GM18861 (cell line): ENCODE data around the gene FTCDNL1.

Experiments used
- ATAC-seq: cut with Tn5 transposase; IDR thresholded peaks from one replicate; pipeline ENCODE4 v1.9.1; 2021; ENCODE audit not compliant: unreplicated experiment

The FTCDNL1 gene

DNA sequence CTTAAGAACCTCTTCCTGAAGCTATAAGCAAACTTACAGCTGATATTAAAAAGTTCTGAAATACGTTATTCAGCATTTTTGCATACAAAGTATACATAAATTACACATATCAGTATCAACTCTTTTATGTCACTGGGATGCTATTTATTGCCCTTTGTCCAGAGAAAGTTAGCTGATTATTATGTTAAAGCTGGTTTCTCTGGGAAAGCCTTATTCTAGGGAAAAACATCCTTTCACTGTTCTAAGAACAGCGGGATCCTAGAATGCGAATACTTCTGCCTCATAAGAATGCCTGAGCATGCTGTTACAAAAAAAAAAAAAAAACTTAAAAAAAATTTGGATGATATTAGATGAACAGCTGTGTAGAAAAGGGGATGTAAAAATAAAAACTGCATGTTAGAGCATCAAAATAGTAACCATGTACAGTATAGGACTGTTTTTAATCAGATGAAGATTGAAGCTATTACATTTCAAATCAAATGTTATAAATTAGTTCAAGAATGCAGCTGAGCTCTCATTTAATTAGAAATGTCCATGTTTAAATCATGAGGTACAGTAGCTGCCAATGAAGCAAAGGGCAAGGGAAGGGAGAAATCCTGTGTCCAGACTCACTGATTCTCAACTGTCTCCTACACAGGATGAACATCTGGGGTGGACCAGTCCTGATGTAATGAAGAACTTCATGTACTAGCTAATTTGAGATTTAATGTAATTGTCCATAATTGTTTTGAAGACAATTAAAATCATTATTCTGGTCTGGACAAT is 8.2 kb downstream of the FTCDNL1 start:
- no peak for ATAC-seq

DNA sequence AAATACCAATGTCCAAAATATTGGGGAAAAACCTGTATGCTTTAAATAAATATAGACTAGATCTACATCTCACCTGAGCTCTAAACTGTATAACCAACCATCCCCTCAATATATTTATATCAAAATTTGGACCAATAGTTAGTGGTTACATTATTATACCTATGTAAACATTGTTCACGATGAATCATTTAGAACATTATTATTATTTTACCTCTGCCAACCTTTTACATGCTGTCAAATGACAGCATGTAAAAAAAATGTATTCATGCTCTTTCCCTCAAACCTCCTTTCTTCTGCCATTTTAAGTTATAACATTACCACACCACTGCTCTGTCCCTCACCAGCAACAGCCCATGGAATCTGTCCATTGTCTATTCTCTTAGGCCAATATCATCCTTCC is 9.6 kb downstream of the FTCDNL1 start:
- no peak for ATAC-seq

DNA sequence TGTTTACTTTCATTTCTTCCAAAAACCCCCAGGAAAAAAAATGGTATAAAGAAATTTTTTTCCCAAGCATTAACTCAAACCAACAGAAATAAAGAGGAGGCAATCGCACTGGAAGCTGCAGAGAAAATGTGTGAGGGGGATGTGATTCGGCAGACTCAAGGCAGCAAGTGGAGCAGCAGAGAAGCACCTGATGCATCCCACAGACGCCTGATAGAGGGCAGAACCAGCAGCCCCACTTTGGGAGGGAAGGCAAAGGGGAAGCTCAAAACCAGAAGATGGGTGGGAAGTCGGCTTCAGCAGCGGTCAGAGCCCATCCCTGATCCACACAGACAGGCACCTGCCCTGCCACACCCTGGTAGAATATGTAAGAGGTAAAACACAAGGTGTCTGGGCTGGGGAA is 12.6 kb downstream of the FTCDNL1 start:
- ATAC-seq, result no peak

DNA sequence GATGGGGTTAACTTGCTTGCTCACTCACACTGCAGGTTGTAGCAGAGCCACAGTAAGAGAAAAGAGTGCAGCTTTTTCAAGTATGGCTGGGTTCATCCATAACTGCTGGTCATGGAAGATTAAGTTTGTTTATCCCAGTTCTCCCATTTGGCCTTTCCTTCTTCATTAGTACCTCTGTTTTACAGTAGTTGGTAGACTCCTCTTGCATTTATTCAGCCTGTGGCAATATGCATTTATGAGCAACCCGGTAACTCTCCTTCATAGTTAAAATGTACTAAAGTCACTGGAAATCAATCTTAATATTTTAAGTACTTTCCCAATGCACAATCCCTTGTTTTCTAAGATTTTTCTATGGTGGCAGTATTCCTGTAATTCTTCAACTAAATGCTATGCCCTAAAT is 14.0 kb downstream of the FTCDNL1 start:
- ATAC-seq, result no peak

DNA sequence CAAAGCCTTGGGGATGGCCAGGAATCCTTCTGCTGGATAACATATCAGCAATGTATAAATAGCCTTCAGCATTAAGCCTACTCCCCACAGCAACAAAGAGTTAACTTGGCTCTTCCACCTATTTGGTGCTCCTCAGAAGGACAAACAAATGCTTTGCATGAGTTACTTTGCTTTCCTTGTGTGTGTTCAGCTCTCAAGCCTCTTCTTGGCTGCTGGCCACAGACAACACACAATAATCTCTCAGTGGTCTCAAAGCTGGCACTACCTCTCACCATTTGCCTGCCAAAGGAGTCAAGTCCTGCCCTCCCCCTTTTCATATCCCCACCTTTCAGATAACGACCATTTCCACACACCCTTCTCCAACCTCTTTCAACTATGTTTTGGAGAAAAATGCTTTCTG is 17.5 kb downstream of the FTCDNL1 start:
- no peak for ATAC-seq

DNA sequence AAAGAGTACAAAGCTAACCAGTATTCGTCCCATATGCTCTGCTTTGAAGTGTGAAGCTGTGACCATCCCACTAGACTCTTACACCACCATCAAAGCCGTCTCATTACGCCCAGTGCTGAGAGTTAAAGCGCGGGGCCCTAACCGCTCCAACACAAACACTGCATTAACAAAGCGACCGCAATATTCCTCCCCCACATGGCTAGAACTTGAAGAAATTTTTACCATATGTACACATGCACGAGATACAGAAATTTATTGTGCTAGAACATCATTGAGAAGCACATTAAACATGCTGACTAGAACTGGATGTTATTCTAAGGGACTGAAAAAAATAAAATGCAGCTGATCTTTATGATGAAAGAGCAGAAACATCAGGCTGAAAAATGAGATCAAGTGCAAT is 20.5 kb downstream of the FTCDNL1 start:
- ATAC-seq, result no peak

DNA sequence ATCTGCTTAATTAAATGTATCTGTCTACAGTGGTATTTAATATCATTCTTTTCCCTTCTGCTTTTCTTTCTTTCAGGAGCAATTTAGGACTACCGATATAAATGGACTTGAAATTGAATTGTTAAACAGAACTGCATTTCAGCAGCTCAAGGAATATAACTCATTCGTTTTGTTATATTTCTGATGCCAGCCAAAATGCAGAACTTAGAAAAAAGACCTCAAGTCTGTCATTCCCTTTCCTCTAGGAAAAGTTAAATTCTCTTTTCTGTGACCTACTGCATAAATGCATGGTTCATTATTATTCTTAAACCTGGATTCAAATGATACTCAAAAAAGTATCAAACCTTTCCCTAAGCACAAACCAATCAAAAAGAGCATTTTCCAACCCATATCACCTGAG is 21.4 kb downstream of the FTCDNL1 start:
- ATAC-seq, result no peak

DNA sequence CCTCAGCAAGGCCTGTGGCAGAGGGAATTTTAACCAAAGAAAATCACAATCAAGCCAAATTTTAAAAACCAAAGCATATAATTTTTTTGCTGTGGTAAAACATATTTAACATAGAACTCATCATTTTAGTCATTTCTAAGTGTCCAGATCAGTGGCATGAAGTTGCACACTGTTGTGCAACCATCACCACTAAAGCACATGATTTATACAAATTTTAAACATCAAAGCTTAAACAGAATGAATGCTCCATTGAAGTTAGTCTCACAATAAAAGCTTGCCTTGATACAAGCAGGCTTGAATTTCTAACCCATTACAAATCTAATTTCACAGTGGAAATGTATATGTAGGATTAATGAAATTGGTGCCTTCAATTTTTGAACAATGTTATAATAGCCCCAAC is 31.2 kb downstream of the FTCDNL1 start:
- no peak for ATAC-seq

DNA sequence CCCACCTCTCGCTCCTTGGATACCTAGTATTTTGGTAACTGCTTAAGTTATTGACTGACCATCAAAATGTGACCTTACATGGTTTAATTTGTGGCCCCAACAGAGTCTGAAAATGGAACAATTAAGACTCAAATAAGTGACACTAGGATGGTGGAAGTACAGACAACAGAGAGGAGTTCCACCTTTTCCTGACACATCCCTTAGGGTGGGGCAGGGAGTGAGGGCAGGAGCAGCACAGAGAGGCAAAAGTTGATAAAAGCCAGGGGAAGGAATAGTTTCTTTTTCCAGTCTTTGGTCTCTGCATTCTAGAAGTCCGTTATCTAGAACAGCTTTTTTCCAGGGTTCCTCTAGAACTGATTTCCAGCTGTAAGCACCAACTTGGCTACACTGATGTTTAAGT is 32.2 kb downstream of the FTCDNL1 start:
- no peak for ATAC-seq

DNA sequence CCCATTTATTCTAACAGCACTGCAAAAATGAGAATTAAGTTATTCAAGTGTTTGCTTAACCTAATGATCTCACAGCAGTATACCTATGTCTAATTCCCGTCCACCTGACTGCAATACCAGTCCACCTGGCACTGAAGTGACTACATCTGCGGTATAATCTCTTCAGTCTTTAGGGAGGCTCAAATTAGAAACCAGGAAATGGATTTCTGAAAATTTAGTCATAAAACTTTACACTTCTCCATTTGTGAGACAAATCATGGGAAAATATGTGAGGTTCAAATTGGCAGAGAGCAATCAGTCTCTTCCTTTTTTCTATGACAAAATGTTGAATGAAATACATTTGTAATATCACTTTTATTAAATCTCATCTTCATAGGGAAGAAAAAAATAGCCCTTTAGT is 33.0 kb downstream of the FTCDNL1 start:
- ATAC-seq, result no peak

DNA sequence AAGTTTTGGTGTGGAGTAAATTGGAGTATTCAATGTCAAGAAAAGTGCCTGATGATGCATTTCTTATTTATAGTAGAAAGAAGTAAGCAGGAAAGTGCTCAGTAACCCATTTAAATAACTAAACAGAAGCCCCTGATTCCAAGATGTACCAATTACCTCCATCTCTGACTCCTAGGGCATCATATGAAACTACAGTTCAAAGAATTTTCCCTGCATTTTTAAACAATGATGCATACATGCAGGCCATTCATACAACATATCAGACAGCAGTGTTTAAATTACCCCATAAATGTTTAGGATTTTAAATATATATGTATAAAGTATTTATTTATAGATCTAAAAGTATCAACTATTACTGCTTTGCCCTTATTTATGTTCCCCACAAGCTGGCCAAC is 36.2 kb downstream of the FTCDNL1 start:
- no peak for ATAC-seq

DNA sequence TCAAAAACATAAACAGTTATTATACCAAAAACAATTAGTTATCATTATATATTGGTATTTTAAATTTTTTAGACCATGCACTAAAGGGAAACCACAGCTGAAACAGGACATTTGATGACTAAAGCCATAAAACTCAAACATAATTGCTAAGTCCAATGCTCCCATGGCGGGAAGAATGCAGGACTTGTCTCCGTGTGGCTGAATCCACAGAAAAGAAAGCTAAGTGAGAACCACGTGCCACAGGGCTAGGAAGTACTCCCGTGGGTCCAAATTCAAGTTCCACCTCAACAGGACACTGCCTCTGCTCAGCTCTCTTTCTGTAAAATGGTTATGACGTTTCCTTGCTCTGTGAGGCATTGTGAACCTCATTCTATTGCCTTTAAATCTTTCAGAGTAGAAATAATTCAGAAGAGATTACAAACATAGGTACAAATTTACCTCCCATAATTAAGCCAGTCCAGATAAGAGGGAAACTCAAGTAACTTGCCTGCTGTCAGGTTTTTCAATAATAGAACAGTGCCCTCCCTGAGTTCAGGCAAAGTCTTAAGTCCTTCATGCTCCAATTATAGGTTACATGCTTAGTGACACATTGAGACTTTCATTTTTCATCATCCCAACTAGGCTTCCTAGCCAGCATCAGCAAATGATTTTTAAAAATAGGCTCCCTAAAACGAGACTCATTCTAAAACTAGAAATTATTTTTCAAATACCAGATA is 36.7 kb downstream of the FTCDNL1 start:
- no peak for ATAC-seq

DNA sequence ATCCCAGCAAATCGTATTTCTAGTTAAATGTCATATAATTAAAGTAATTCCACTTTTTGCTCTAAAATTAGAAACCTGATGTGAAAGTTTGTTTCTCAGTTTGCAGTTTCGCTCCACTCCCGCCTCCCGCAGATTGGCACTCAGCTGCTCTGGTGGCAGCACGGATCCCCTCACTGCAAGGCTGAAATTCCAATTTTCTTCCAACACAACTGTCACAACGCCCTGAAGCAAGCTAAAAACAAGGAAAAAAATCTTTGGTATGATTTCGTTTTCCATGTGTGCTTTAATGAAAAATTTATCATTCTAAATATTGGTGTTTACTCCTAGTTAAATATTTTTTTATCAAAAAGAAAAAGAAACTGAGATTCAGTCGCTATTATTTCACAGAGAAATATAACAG is 38.5 kb downstream of the FTCDNL1 start:
- ATAC-seq, result no peak

DNA sequence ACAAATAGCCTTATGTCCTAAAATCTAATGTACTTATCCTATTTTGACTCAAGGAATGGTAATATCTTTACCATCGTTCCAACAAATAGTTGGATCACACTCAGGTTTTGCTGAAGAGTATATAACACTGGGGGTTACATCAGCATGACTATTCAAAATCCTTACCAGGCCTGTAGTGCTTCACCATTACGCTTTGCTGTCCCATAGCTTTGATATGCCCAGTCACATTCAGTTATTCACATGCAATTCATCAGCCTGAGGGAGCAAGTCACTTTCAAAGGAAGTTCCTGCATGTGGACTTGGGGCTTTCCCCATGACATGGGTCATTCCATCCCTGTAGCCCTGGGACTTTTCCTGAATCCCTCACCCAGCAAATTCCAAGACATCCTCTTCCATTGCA is 39.6 kb downstream of the FTCDNL1 start:
- ATAC-seq, result no peak

DNA sequence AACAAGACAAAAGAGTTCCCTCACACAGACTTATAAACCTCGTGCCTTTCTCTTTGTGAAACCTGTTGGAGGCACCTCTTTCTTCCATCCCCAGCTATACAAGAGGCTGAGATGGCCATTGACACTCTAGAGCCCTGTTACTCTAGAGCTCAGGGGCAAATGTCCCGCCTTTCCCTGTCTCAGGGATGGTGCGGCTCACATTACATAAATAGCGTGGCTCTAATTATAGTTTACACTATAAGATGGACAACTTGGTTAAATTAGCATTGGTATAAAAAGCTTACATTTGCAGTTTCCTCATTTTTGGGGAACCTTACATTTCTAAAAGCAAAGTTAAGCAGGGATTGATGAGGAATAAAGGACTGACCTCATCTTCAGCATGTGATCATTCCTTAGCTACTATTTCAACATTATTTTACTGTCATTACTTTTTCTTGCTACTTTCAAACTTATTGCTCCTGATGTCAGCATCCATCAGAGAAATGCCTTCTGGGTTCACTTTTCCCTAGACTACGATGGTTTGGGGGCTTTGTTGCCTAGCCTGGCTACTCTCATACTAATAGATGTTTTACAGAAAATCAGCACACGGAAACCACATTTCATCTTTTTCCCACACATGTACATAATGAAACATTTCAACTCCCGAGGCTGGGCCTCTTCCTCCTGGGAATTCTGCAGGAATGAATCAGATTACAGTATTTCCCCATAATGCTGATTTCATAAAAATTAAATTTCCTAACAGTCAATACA is 40.4 kb downstream of the FTCDNL1 start:
- ATAC-seq, result no peak

DNA sequence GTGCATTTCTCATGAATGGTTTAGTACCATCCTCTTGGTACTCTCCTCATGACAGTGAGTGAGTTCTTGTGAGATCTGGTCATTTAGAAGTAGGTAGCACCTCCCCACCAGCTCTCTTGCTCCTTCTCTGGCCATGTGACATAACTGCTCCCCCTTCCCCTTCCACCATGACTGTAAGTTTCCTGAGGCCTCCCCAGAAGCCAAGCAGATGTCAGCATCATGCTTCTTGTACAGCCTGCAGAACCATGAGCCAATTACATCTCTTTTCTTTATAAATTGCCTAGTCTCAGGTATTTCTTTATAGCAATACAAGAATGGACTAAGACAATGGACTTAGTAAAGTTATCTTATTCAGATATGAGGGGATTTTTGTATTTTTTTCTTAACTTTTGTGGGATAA is 43.0 kb downstream of the FTCDNL1 start:
- no peak for ATAC-seq

DNA sequence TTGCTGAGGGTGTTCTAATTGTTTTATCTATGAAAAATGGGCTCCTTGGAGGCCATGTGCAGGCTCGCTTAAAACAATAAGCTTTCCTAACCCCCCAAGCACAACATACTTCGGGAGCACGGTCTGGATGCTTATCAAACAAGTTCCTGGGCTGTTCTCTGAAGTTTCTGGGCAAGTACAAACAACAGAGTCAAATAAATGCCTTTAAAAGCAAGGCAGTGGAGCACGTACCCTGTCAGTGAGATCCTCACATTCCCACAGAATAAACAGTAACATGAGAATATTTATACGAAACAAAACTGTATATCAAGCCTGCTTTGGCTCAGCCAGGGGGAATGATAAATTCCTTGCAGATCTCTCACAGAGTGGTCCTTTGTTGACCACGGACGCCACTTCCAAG is 44.8 kb downstream of the FTCDNL1 start:
- no peak for ATAC-seq

DNA sequence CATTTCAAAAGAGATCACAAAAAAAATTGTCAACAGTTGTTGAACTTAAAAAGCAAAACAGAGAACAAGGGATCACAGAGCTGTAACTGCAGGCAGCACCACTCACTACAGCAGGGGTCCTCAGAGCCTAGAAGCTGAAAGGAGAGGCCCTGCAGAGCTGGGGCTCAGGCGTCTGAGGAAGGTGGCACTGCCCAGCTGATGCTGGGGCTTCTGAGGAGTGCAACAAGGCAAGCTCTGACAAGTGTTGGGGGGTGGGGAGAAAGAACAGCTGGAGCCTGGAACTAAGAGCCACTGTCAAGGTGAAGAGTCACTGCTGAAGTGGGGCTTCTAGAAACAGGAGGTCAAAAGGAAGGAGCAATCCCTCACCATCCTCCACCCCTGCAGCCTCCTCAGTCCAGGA is 46.2 kb downstream of the FTCDNL1 start:
- ATAC-seq, result no peak

DNA sequence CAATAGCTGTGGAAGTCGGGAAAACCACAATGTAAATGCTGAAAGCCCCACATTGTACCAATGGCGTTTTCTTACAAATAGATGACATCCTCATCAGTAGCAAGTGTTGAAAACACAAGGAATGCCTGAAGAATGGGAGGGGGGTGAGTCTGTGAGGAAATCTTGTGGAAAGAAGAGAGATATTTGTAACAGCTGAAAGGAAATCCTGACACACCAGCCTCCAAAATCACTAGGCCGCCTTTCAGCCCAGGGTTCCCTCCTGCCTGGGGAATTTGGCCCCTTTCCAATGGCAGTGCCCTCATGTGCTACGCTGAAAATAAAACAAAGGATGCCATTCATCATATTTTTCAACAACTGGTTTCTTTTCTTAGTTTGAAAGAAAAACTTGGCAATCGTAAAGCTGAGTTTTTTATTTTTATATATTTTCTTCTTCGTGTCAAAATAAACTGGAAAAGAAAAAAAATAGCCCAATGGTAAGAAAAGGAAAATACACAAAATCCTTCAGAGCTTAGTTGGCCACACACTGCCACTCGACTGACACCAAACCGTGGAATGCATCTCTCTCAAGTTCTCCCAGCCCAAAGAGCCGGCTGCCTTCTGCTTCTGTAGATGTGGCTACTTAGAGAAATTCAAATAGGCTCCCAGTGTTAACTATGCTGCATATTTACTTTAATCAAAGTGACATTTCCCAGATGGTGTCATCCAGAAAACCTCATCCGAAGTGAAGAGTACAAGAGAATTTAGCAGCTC is 52.0 kb downstream of the FTCDNL1 start:
- no peak for ATAC-seq

DNA sequence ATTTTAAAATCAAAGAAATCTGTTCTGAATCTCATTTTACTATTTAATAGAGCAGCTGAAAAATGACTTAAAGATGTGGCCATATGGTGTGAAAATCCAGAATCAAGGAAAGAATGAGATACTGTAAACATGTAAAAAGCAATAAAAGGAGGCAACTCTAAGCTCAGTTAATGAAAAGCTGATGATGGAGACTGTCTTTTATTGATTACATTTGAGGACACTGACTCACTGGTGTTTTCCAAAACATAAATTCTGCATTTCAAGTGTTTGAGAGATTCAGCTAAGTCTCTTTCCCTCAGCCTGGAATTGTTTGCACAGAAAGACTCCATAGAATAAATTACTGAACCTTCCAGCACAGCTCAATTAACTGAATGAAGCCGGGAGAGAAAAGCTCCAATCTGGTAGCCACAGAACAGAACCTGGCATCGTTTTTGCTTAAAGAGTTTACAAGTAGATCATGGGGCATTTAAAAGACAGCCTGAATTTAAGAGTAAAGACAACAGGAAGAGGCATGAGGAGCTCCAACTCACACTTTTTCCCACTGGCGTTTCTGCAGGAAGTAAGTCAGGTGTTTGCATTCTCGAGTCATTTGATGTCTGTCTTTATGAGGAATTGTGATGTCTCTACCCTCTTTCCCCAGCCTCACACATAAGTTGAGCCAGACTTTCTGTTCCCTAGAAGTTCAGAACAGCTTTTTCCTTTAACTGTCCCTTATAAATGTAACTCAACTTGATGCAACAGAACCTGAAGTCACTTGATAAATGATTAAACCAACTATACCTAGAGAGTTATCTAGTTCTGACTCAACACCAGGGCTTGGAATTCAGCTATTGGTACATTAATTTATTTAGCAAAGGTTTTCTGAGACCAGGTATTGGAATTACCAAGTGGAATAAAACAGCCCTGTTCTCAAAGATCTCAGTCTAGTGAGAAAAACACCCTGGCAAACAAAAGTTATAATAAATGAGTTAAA is 53.3 kb downstream of the FTCDNL1 start:
- ATAC-seq, result peak; percentile 89
